HuH-7 (cell line): Measurements from ENCODE around the gene RTP5.

Experiments
- DNase-seq: peaks from one replicate; pipeline ENCODE4 v3.0.0; 2011; ENCODE audit warnings: low spot score

RTP5 gene

DNA sequence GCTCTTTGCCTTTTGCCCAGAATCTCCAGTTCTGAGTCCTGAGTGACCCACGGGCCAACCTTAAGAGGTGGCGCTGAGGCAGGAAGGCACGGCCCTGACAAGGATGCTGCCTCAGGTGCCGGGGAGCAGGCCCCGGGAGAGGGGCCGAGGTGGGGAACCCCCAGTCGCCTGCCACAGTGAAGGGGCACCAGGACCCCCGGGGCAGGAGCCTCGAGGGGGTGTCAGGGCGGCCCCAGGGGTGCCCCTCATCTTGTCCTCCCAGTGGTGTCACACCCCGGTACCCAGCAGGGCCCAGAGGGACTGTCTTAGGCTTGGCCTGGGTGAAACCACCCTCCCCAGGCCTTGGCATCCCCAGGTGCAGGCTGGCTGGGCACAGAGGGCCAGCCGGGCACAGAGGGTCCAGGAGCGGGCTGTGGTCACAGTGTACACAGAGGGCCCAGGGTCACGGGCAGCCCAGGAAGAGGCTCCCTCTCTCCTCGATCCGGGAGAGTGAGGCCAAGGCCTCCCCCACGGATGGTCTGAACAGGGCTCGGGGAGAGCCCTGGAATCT, 11.9 kb upstream of the RTP5 start:
- no peak for DNase-seq

DNA sequence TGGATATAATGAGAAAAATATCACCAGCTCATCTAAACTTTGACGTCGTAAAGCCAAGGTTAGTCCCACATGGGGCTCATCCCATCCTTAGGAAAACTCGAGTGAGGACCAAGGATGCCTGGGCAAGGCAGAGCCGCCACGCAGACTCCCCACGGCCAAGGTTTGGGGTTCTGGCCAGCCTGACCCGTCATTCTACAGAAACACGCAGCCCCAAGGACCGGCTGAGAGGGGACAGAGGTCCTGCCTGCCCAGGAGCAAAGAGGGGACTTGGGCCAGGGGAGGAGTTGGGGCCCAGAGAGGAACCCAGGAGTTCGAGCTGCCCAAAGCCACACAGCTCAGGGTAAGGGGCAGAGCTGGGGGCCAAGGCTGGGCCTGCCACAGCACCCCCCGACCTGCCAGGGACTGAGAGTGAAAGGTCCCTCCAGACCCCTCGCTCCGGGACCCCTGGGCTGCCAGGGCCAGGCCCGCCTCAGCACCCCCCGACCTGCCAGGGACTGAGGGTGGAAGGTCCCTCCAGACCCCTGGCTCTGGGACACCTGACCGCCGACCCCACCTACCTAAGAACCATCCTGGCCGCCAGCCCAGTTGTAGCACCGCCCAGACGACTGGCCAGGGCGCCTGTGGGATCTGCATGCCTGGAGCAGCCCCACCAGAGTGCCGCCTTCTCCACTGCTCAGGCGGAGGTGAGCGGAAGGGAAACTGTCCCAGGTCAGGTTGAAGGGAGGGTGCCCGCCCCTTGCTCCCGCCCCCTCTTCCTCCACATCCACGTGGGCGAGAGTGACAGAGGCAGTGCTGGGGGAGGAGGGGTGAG, 11.1 kb upstream of the RTP5 start, which contains the start of gene PDCD1:
Gene PDCD1, minus strand, starts transcription at position 689 of the 811 bp plus-strand sequence. Its CDS starts 56 bp downstream, at position 633.
- no peak for DNase-seq

DNA sequence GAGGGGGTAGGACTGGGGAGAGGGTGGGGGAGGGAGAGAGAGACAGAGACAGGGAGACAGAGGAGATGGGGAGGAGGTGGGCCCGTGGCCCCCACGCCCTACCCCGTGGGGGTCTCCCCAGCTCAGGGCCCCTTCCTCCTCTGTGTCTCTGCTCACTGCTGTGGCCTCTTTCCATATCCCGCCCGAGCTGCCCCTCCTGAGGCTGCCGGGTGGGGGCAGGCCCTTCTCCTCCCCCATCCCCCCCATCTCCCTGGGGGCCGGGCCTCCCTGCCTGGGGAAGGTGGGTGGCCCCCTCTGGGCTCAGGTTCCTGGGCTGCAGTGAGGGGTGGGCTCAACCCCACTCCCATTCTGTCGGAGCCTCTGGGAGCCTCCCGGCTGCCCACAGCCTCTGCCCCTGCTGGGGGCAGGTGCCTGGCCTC, 10.5 kb upstream of the RTP5 start:
- no peak for DNase-seq

DNA sequence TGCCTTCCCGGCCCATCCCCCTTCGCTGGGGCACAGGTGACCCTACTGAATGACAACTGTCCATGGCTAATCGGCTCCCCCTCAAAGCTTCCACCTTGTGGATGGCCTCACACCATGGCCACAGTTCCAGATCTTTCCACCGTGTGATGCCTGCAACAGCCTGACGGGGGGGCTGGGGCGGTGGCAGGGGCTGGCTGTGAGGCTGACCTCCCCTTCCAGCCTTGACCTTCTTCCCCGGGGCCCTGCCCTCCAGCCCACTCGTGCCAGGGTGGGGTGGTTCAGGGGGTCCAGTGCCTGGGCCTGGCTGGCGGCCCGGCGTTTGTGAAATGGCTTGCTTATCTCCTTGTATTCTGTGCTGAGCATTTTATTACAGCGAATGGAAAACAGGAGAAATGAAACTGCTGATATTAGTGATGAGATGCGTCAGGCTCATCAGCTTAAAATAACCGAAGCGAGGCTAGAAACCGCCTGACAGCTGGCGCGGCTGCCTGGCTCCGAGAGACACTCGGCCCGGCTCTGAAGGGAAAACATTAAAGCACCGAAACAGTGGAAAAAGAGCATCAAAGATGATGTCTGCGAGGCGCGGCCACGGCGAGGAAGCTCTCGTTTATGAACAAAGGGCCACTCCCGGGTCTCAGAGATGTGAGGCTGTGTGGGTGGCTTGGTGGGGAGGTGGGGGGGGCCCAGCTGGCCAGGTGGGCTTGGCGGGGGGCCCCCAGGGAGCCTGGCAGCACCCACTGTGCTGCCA, 9.9 kb upstream of the RTP5 start:
- no peak for DNase-seq

DNA sequence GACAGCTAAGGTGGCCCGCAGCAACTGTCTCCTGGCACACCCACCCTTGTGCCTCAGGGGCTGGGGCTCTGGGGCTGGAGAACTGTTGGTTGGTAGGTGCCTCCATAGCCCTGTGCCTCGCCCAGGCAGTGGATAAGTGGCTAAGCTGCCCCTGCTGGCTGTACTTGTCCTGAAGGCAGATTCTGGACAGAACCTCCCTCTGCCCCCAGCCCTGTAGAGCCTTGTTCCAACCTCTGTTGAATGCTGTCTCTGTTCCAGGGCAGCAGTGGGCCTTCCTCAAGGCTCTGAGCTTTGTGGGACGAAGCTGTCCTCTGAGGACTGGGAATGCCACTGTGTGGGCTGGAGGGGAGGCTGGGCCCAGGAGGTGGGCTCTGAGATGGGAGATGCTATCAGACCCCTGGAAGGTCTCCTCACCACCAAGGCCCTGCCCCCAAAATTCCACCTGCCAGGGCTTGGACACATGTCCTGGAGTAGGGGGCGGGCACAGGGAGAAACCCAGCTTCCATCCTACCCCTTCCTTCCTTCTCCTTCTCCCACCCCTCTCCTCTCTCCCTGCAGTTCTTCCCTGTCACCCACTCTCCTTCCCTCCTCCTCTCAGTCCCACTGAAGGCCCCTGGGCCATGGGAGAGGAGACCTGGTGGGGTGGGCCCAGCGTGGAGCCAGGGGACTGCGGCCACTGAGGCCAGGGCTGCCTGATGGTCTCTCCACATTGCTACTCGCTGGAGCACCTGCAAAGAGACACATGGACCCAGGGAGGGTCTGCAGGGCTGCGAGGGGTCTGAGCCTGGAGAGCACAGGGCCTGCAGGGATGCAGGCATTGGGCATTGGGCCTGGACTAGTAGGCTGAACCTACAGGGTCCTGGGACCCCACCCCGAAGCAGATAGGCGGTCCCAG, 9.1 kb upstream of the RTP5 start:
- DNase-seq: no peak

DNA sequence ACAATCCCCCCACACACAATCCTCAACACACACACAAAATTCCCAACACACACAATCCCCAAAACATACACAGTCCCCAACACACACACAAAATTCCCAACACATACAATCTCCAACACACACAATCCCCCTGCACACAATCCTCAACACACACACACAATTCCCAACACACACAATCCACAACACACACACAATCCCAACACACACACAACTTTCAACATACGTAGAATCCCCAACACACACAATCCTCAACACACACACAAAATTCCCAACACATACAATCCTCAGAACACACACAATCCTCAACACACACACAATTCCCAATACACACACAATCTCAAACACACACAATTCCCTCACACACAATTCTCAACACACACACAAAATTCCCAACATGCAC, 8.3 kb upstream of the RTP5 start:
- DNase-seq: no peak

DNA sequence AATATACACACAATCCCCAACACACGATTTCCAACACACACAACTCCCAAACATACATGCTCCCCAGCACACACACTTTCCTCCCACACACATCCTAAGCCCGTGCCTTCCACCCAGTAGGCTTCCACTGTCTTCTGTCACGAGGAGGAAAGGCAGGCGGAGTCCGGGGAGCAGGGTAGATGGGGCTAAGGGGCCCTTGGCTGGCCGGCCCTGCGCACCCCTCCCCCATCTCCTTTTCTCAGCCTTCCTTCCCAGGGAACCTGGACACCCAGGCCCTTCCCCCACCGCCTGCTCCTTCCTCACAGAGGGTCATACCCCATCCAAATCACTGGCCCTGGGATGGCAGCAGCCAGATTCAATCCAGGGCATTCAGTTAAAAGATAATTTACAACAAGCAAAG, 7.4 kb upstream of the RTP5 start:
- no peak for DNase-seq

DNA sequence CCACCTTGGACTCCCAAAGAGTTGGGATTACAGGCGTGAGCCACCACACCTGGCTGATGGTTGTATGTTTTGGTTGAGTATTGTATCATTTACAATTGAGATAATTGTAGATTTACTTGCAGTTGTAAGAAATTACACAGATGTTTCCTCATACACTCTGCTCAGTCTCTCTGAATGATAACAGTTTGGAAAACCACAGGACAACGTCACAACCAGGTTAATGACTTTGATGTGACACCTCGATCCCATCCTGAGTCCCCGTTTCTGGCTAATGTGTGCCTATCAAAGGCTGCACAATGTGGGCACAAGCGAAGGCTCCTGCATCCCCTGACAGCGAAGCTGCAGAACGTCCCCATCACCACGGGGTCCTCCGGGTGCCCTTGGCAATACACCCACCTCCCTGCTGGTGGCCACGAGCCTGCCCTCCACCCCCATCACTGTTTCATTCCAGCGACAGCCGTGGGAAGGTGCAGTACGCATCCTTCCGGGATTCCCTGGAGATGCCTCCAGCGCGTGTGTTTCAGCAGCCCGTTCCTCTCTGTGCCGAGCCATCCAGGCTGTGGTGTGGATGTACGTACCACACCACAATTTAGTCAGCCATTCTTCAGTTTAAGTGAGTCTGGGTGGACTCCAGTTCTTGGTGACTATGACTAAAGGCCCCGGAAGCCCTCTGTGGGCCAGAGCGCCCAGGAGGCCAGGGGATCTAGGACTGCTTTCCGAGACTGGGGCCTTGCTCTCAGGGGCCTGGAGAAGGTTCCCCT, 6.6 kb upstream of the RTP5 start:
- no peak for DNase-seq

DNA sequence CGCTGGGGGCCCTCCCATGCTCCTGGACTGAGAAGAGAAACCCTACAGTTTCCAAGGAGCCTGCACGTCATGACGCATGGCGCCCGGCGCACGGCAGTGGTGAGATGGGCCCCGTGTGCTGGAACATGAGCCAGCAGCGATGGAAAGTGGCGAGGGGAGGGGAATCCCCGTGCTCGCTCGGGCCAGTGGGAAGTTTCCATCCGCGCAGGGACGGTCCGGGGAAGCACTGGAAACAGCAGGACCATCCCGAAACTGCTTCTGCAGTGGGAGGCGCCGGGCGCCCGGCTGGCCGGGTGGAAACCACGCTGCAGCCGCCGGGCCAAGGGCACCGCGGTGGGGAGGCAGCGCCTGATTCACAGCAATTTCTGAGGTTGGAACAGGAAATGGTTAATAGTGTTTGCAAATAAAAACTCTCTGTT, 6.0 kb upstream of the RTP5 start:
- no peak for DNase-seq

DNA sequence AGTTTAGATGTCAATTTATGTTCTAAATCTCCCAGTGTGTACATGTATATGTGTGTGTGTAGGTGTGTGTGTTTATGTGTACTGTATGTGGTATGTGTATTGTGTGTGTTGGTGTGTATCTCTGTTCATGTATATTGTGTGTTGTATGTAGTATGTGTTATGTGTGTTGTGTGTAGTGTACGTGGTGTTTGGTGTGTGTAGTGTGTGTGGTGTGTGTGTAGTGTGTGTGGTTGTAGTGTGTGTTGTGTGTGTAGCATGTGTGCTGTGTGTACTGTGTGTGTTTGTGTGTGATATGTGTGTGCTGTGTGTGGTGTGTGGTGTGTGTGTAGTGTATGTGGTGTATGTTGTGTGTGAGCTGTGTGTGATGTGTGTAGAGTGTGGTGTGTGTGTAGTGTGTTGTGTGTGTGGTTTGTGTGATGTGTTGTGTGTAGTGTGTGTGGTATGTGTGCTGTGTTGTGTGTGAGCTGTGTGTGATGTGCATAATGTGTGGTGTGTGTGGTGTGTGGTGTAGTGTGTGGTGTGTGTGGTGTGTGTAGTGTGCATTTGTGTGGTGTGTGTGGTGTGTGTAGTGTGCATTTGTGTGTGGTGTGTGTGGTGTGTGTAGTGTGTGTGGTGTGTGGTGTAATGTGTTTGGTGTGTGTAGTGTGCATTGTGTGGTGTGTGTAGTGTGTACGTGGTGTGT, 5.2 kb upstream of the RTP5 start:
- no peak for DNase-seq

DNA sequence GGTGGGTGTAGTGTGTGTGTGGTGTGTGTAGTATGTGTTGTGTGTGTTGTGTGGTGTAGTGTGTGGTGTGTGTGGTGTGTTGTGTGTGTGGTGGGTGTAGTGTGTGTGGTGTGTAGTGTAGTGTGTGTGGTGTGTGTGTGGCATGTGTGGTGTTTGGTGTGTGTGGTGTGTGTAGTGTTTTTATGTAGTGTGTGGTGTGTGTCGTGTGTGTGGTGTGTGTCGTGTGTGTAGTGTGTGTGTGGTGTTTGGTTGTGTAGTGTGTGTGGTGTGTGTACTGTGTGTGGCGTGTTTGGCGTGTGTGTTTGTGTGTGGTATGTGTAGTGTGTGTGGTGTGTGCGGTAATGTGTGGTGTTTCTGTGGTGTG, 4.7 kb upstream of the RTP5 start:
- no peak for DNase-seq

DNA sequence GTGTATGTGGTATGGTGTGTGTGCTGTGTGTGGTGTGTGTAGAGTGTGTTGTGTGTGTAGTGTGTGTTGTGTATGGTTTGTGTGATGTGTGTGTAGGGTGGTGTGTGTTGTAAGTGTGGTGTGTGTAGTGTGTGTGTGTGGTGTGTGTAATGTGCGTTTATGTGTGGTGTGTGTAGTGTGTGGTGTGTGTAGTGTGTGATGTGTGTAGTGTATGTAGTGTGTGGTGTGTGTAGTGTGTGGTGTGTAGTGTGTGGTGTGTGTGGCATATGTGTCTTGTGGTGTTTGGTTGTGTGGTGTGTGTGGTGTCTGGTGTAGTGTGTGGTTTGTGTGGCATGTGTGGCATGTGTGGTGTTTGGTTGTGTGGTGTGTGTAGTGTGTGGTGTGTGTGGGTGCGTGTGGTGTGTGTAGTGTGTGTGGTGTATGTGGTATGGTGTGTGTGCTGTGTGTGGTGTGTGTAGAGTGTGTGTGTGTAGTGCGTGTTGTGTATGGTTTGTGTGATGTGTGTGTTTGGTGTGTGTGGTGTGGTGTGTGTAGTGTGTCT, 4.0 kb upstream of the RTP5 start:
- no peak for DNase-seq

DNA sequence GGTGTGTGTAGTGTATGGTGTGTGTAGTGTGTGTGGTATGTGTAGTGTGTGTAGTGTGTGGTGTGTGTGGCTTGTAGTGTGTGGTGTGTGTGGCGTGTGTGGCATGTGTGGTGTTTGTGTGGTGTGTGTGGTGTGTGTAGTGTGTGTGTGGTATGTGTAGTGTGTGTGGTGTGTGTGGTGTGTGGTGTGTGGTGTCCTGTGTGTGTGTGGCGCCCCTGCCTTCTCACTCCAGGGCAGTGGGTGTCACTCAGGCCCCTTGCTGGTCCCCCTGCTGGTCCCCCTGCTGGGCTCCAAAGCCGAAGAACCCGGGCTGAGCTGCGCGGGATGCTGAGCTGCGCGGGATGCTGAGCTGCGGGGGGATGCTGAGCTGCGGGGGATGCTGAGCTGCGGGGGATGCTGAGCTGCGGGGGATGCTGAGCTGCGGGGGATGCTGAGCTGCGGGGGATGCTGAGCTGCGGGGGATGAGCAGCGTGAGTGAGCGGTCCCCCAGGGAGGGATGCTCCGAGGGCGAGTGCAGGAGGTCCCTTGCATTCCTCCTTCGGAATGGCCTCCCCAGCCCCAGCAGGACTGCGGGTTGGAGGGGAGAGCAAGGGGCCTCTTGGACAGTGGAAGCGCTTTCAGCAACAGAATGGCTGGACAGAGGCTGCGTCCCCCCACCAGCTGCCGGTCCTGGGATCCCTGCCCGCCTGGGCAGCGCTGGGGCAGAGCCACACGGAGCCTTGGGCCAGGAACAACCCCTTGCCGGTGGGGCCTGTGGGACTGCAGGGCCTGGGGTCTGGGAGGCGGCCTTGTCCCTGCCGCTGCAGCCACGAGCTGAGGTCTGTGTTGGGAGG, 3.4 kb upstream of the RTP5 start:
- no peak for DNase-seq

DNA sequence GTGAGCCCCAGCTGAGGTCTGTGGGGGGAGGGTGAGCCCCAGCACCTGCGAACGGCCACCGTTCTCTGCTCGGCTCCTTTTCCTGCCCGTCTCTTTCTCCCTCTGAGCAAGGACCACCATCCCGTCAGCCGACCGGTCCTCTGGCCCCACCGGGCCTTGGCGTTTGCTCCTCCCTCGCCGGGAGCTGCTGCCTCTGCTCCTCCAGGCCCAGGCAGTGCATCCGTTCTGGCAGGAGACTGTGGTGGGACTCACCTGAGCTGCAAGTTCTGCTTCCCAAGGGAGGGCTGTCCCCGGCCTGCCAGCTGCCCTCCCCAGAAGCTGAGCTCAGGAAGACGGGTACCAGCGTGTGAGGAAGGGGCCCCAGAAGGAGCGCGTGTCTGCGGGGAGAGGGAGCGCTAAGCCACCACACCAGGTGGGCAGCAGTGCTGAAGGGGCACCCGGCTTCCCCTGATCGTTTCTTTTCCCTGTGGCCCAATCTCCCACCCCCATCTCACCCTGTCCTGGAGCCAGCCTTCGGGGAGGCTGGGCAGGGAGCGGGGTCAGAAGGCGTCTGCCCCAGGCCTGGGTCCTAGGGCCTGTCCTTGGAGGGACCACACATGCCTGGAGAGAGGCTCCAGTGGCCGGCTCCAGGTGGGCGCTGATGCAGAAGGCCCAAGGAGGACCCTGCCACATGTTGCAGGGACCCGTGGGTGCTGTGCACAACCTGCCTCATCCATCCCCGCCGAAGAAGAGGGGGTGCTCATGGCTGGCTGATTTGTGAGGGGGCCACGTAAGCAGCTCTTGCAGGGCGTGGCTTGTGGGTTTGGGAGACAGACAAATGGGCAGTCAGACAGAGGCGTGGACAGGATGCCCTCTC, 2.5 kb upstream of the RTP5 start:
- no peak for DNase-seq

DNA sequence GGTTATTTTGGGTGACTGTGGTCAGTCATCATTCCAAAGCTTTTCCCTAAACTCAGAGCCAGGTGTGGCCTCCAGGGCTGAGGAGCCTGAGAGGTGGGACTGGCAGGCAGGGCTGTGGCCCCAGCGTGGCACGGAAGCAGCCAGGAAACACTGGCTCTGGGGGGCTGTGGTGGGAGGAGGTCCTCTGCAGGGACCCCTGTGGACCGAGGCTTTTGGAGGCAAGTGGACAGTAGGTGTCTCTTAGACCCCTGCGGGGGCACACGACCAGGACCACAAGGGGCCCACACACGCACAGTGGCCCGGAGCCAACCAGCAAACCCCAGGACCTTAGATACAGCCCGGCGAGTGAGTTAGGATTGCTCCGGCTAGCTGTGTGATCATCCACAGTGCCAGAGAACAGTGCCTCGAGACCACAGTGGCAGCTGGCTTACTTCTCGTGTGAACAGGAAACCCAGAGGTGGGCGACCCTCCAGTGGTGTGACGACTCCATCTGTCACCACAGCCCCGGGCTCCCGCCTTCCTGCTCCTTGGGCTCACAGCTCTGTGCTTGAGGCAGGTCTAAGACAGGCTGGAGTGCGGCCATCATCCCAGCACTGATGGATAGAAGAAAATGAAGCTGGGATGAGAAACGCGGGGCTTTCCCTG, 1.6 kb upstream of the RTP5 start:
- DNase-seq: no peak

DNA sequence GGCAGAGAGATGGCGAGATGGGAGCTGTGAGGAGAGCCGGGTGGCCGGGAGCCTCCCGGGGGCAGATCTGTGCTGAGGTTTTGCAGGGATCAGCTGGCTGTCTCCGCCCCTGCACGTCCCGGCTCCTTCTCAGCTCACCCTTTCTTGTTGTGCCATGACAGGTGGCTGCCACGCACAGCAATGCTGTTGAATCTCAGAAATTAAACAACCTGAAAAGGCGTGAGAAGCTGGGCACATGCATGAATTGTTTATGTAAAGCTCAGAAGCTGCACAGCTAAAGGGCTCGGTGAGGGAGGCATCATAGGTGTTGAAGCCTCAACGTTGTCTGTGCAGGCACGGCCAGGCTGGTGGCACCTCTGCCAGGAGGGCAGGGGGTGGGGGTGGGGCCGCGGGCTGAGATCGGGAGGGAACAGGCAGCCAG, 858 bp upstream of the RTP5 start:
- no peak for DNase-seq

DNA sequence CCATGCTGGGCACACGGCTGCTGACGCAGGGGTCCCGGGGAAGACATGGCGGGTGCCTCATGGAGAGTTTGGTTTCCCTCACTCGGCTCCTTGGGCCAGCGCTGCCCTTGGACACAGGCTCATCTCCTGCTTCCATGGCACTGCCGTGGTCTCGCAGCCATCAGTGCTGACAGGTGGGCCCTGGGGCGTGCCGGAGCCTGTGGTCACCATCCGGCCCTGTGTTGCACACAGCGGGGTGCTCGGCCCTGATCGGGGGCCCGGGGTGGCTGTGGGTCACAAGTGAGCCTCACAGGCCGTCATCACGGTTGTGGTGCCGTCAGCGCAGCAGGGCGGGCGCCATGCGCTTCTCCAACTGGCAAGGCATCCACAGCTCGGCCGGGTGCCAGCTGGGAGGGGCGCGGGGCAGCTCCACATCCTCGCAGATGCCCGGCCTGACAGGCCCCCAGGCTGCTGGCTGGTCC, 582 bp downstream of the RTP5 start:
- no peak for DNase-seq
